Skeletal muscle tissue (tissue), 4 donors: ENCODE data around the gene CTDNEP1. TPM values are rescaled to one million over a fixed set of nuclear protein-coding genes. Genes with fewer than 3 reads are reported as not detected.
A peak's percentile ranks its signal among the peaks of the same experiment; 100 is the strongest.

Experiments
- H3K27ac ChIP-seq: one replicate; pipeline ENCODE4 v1.7.0; 2013; ENCODE audit warnings: mild to moderate bottlenecking, low read depth, low read length, inconsistent platforms
- H3K27me3 ChIP-seq, 3 donors: one replicate each; pipeline ENCODE4 v1.7.0; 2013; ENCODE audit warnings: low read length in 3 of 3; ENCODE audit not compliant: control insufficient read depth in 3 of 3, insufficient read depth in 3 of 3
- H3K36me3 ChIP-seq, 3 donors: one replicate each; pipeline ENCODE4 v1.7.0; 2013; ENCODE audit warnings: low read length in 3 of 3; ENCODE audit not compliant: control insufficient read depth in 3 of 3, insufficient read depth in 3 of 3
- H3K4me1 ChIP-seq, 3 donors: one replicate each; pipeline ENCODE4 v1.7.0; 2013; ENCODE audit warnings: low read length in 3 of 3, mild to moderate bottlenecking in 3 of 3; ENCODE audit not compliant: control insufficient read depth in 3 of 3, insufficient read depth in 3 of 3
- H3K4me3 ChIP-seq, 3 donors: one replicate each; pipeline ENCODE4 v1.7.0; 2013; ENCODE audit warnings: low read length in 3 of 3
- H3K9ac ChIP-seq, 3 donors: one replicate each; pipeline ENCODE4 v1.7.0; 2013; ENCODE audit warnings: low read length in 3 of 3, mild to moderate bottlenecking in 3 of 3, moderate library complexity in 2 of 3, low read depth in 1 of 3
- H3K9me3 ChIP-seq, 3 donors: one replicate each; pipeline ENCODE4 v1.7.0; 2013; ENCODE audit warnings: low read length in 3 of 3; ENCODE audit not compliant: control insufficient read depth in 3 of 3
- total RNA-seq: library from RNA; depleted of rRNA; stranded (reverse); fragments of >200 nt; gene quantifications from one replicate; pipeline ENCODE4 v1.2.3, GENCODE V29; 2014
- donor health status: Osteomylitis.

The CTDNEP1 gene
- total RNA-seq, 1 donor from 2014 or later, result 39.7 TPM

DNA sequence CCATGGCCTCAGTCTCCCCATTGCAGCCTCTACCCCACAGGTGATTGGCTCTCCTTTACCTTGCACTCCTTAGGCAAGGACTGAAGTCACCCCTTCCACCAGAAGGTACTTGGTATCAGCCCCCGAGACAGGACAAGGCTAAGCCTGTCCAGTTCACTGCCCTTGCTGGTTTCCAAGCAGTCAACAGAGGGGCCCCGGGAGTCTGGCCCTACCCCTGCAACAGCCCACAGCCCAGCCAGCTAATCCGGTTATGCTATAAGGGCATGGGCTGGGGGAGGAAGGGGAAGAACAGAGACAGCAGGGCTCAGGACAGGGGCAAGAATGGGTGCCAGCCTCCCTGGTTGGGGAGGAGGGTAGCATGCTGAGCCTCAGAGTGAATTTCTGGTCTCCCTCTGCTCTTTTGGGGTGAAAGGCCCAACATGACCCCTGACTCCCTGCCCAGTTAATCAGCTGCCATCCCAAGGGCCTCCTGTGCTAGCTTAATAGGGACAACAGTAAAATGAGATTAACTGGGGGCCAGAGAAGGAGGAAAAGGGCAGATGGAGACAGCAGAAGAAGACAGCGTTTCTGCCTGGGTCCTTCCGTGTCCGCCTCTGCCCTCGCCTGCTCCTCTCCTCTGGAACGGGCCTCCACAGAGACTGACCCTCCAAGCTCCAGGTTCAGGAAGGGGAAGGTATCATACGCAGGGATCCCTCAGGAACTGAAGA is 42.6 kb downstream of the CTDNEP1 start:
- Histone ChIP-seq H3K27me3 (peaks cover 0 to 9% (median 6%) of the 10 kb centered on the region in 3 donors), H3K4me3 (no peak overlapping the region), H3K9ac (no peak overlapping the region), H3K9me3 (no peaks in the 10 kb centered on the region), H3K4me1 (peaks cover 7 to 12% (median 9%) of the 10 kb centered on the region in 3 donors), H3K36me3 (no peaks in the 10 kb centered on the region), H3K27ac (no peak overlapping the region)

DNA sequence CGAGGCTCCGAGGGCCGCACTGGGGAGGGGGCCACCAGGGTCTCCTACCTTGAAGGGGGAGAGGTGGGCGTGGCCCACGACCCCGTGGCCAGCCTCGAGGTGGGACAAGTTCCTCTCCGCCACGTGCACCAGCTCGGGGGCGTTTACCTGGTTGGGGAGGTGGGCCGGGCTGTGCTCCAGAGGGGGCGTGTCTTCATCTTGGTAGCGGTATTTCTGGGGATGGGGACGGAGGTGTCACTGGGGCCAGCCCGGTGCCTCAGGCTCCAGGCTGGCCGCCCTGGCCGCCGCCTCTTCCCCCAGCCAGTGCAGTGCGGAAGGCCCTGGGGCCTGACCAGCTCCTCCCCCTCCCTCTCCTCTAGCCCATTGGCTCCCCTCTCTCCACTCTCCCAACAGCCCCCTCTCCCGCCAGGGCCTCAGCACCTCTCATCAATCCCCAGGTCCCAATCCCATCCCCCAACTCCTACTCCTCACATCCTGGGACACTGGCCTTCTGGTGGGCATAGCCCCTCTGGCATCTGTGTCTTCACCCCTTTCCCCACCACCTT is 43.4 kb downstream of the CTDNEP1 start:
- Histone ChIP-seq H3K27me3 (peaks cover 0 to 6% (median 5%) of the 10 kb centered on the region in 3 donors), H3K27ac (no peak overlapping the region), H3K36me3 (peaks cover under 1 to 5% (median 4%) of the 10 kb centered on the region in 3 donors), H3K9me3 (no peaks in the 10 kb centered on the region), H3K4me1 (peaks cover 4 to 8% (median 5%) of the 10 kb centered on the region in 3 donors), H3K9ac (no peak overlapping the region), H3K4me3 (no peak overlapping the region)

DNA sequence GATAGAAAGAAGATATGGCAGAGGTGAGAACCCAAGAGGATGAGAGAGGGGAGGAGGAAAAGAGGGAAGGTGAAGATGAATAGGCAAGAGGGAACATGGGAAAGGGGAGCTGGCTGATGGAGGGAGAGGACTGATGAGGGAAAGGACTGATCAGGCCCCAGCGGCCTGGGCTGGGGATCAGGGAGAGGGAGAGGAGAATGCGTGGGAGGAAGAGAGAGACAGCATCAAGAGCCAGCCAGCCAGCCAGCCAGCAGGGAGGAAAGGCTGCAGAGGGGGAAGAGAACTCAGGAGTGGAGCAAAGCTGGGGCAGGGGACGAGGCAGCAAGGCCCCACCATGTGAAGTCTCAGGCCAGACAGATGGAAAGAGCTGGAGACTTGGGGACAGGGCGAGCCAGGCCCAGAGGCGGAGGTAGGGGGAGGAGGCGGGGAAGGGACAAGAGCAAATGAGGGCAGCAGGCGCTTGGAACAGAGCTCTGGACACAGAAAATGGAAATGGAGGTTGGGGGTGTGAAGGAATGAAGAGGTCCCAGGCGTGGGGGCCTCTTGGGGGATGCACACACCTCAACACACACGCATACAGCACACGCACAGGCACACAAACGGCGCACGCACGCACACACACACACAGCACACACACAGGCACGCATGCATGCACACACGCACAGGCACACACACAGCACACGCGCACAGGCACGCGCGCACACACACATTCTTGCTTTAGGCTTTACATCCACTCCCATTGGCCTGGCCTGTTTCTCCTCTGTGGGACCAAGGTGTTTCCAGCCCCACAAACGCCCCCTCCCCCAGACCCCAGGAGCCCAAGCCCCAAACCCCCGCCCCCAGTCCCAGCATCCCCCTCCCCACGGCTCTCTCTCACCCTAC is 44.2 kb downstream of the CTDNEP1 start:
- peaks cover 8 to 11% (median 8%) of the 10 kb centered on the region in 3 donors for H3K36me3 ChIP-seq
- H3K27ac ChIP-seq, result no peak overlapping the region
- H3K9ac ChIP-seq, result peak overlapping the region in 2 of 3 donors; percentile 40 to 51
- H3K4me3 ChIP-seq, result no peak overlapping the region
- H3K4me1 ChIP-seq, result peaks cover 4 to 8% (median 5%) of the 10 kb centered on the region in 3 donors
- no peaks in the 10 kb centered on the region for H3K9me3 ChIP-seq
- peaks cover 0 to 6% (median 5%) of the 10 kb centered on the region in 3 donors for H3K27me3 ChIP-seq

DNA sequence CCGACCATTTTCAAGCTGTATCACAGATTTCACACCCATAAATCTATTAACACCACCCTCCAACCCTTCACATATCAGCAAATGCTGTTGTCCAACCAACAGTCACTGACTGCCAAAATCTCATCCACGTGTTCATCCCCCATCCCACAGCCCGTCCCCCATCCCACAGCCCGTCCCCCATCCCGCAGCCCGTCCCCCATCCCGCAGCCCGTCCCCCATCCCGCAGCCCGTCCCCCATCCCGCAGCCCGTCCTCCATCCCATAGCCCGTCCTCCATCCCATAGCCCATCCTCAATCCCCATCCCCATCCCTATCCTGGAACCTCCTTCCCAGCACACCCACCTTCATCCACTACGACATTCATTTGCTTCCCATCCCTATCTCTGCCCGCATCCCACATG is 46.0 kb downstream of the CTDNEP1 start:
- peaks cover 8 to 17% (median 8%) of the 10 kb centered on the region in 3 donors for H3K36me3 ChIP-seq
- peak overlapping the region in 2 of 3 donors; percentile 51 to 74 for H3K9ac ChIP-seq
- no peaks in the 10 kb centered on the region for H3K9me3 ChIP-seq
- H3K27me3 ChIP-seq, result no peaks in the 10 kb centered on the region
- H3K4me1 ChIP-seq, result peaks cover 4 to 5% (median 4%) of the 10 kb centered on the region in 3 donors
- H3K4me3 ChIP-seq, result peak overlapping the region; percentile 64 to 76 (median 66)
- no peak overlapping the region for H3K27ac ChIP-seq

DNA sequence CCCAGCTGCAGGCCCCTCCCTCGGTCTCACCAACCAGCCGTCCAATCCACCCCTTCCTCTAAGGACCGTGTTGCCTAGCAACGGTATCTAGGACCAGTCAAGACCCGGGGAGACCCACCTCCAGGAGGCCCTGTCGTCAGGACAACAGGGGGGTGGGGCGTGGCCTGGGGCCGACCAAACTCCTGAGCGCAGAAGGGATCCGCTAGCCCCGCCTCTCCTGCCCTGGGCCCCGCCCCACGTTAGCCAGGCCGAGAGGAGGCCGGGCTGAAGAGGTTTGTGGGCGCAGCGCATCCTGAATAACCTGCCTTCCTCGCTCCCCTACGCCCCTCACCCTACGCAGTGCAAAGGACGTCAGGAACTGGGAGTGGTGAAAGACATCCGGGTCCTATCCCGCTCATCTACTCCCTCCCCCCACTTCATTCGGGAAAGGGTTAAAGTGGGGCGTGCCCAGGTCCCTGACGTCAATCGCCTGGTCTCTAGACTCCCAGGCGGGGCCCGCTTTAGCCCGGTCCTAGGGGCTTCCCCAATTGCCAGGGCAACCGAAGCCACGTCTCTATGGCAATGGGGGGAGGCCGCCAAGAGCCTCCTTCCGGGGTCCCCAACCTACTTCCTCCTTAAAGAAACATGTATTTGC is 46.6 kb downstream of the CTDNEP1 start:
- Histone ChIP-seq H3K4me3 (peak overlapping the region; percentile 64 to 76 (median 66)), H3K36me3 (peaks cover 8 to 17% (median 8%) of the 10 kb centered on the region in 3 donors), H3K9ac (peak overlapping the region; percentile 38 to 74 (median 61)), H3K4me1 (peaks cover 4 to 5% (median 4%) of the 10 kb centered on the region in 3 donors), H3K27me3 (no peaks in the 10 kb centered on the region), H3K27ac (peak overlapping the region; percentile 34), H3K9me3 (no peaks in the 10 kb centered on the region)

DNA sequence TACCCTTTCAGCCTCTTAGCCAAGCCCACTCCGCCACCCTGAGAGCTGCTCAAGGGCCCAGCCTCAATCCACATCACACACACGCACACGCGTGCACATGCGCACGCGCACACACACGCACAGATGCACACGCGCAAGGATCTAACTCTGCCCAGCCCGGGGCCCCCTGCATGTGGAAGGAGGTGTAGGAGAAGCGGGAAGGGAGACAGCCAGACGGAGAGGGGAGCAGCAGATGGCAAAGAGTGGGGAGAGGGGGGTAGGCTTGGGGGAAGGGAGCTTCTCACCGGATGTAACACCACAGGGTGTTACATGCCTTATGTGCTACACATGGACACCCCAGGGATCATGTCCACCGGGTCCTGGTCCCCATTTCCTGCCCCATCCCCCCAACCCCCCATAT is 47.2 kb downstream of the CTDNEP1 start:
- peak overlapping the region in 1 of 3 donors; percentile 66 for H3K4me3 ChIP-seq
- H3K4me1 ChIP-seq, result peaks cover 4 to 5% (median 4%) of the 10 kb centered on the region in 3 donors
- no peaks in the 10 kb centered on the region for H3K9me3 ChIP-seq
- no peak overlapping the region for H3K27ac ChIP-seq
- H3K9ac ChIP-seq, result peak overlapping the region in 1 of 3 donors; percentile 74
- H3K36me3 ChIP-seq, result peaks cover 8 to 17% (median 8%) of the 10 kb centered on the region in 3 donors
- H3K27me3 ChIP-seq, result no peaks in the 10 kb centered on the region

DNA sequence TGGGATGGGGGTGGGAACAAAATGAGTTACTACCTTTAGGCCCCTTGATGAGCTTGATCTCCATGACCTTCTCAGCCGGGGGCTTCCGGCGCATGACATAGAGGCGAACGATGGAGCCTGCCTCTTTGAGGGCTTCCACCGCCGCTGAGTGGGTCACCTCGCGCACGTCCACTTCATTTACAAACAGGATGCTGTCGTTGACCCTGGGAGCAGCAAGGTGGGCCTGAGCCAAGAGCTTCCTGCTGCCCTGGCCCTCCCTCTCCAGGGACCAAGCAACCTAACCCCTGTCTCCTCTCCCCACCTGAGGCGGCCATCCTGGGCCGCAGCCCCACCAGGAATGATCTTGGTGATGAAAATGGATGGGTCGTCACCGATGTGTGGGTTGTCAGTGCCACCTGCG is 48.1 kb downstream of the CTDNEP1 start:
- Histone ChIP-seq H3K9ac (no peak overlapping the region), H3K27ac (no peak overlapping the region)

DNA sequence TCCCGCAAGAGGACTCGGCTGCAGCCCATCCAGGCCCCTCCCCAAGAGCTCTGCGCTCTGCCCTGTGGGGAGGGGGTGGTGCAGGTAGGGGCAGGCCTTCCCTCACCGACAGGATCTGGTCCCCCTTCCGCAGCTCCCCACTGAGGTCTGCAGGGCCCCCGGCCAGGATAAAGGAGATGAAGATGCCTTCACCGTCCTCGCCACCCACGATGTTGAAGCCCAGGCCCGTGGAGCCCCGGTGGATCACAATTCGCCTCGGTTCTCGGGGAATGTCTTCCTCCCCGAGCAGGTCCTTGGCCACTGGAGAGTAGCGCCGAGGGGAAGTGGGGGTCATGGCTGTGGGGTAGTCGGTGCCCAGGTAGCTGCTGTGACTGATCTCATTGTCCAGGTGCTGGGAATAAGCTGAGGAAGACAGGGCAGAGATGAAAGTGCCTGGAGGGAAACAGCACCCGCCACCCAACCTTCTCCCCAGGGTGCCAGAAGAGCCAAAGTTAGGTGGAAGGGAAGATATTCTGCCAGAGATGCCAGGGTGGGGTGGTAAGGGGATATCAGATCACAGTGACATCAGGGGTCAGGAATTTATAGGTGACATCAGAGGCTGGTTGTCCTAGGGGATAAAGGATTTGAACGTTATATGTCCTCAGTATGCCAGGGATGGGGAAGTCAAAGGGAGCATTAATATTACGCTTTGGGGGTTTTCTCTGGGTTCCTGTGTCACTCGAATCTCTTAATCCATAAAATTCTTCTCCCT is 54.7 kb downstream of the CTDNEP1 start:
- Histone ChIP-seq H3K4me3 (no peak overlapping the region), H3K36me3 (peaks cover 9 to 36% (median 10%) of the 10 kb centered on the region in 3 donors), H3K4me1 (no peaks in the 10 kb centered on the region), H3K27me3 (no peaks in the 10 kb centered on the region), H3K27ac (no peak overlapping the region), H3K9ac (no peak overlapping the region), H3K9me3 (no peaks in the 10 kb centered on the region)

More for the DNA sequence above, 48.1 kb downstream of the CTDNEP1 start:
- Histone ChIP-seq H3K4me3 (no peak overlapping the region), H3K36me3 (peaks cover 8 to 17% (median 8%) of the 10 kb centered on the region in 3 donors), H3K27me3 (no peaks in the 10 kb centered on the region), H3K9me3 (no peaks in the 10 kb centered on the region), H3K4me1 (peaks cover 4 to 5% (median 4%) of the 10 kb centered on the region in 3 donors)

DNA sequence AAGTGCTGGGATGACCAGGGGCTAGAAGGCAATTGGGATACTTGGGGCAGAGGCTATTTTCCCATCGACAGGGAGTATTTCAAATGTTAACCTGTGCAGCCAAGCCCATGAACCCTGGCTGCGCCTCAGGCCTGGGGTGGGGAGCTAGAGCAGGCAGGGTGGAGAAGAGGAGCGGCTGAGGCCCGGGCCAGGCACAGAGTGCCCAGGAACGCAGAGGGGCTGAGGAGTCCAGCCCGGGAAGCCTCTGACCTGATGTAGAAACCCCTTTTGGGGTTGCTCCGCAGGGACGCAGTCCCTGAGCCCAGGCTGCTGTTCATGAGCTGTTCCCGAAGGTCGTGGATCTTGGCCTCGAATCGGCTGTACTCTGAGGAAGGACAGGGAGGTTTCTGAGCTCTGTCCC is 55.6 kb downstream of the CTDNEP1 start:
- no peak overlapping the region for H3K4me3 ChIP-seq
- peaks cover 9 to 35% (median 10%) of the 10 kb centered on the region in 3 donors for H3K36me3 ChIP-seq
- H3K27ac ChIP-seq, result no peak overlapping the region
- H3K27me3 ChIP-seq, result no peaks in the 10 kb centered on the region
- H3K9me3 ChIP-seq, result no peaks in the 10 kb centered on the region
- H3K9ac ChIP-seq, result no peak overlapping the region
- H3K4me1 ChIP-seq, result no peaks in the 10 kb centered on the region
